Activated naive CD4-positive, alpha-beta T cell treated with anti-CD3 and anti-CD28 coated beads, Interleukin-2, amount 10 ng/mL, durations not matched to agents 5 hours and 36 hours (primary cell): Measurements from ENCODE around the gene TBC1D2B. TPM values are rescaled to one million over a fixed set of nuclear protein-coding genes. Genes with fewer than 3 reads are reported as not detected.

Source experiments
- total RNA-seq, 2 experiments: library from RNA; stranded (reverse); gene quantifications; one replicate each; pipeline ENCODE4 v1.2.3, GENCODE V29; 2021

The TBC1D2B gene
- 10 to 100 TPM; 75.9 to 79.2 TPM for total RNA-seq

GRCh38 chr15:78077053-78077870 lies at the start of gene TBC1D2B:
TBC1D2B (minus strand) TSS chr15:78077711; CDS start chr15:78077652, 59 bp downstream.

DNA sequence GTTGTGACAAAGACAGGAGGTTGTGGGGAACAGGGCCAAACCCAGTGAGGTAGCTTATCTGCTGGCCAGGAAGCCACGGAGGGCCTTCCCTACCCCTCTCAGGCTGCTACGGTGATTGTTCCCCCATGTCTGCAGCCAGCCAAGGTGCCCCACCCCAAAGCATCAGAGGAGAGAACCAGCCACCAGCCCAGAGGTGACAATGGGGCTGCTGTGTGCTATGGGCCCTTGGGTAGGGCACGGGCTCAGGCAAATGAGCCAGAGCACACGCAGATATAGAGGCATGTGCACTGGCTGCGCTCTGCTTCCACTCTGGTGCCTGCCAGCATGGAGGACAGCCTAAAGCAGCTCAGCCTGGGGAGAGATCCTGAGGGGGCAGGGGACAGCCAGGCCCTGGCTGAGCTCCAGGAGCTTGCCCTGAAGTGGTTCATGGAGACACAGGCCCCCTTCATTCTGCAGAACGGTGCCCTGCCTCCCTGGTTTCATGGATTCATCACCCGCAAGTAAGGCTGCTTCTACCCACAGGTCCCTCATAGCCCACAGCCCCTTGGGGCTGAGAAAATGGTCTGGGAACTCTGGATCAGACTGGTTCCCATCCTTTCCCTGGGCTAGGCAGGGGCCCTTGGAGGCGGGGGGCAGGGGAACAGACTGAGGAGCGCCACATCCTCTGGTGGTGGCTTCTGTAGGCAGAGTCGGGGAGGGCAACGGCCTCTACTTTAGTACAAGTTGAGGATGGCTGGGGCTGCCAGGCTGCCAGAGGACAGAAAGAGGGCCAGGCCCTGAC lies 14.9 kb upstream of the TBC1D2B start, which contains the start of gene SH2D7:
Gene SH2D7, plus strand, starts transcription at position 301 of the 781 bp plus-strand sequence. Its CDS starts 24 bp downstream, at position 325.

Other genes starting within 250 kb of the TBC1D2B start
- gene SH2D7, start 14.8 kb upstream of the TBC1D2B start, total RNA-seq, result not detected
- under 1 TPM; 0.41 to 0.71 TPM for gene CIB2, start 53.7 kb upstream of the TBC1D2B start, total RNA-seq
- gene IDH3A, start 71.7 kb upstream of the TBC1D2B start, total RNA-seq, result 10 to 100 TPM; 48.6 to 51.7 TPM
- gene ACSBG1, start 156.9 kb upstream of the TBC1D2B start, total RNA-seq, result under 1 TPM in 1 of 2 experiments, not detected in 1; 0.26 TPM
- 10 to 100 TPM; 24.2 to 26.7 TPM for gene DNAJA4, start 186.9 kb upstream of the TBC1D2B start, total RNA-seq
- gene SKIC8, start 221.9 kb upstream of the TBC1D2B start, total RNA-seq, result 10 to 100 TPM; 39.4 to 42.4 TPM